Mesendoderm (in vitro differentiated cells): ENCODE measurements around the gene RNF13.
A peak's percentile ranks its signal among the peaks of the same experiment; 100 is the strongest.

Experiments used
- DNase-seq: peaks from one replicate; pipeline ENCODE4 v3.0.0; 2013
- H2AK5ac ChIP-seq: 2 replicates; pipeline ENCODE4 v1.6.1; 2013; ENCODE audit warnings: low read length, inconsistent platforms
- H2BK120ac ChIP-seq: 2 replicates; pipeline ENCODE4 v1.6.1; 2013; ENCODE audit warnings: low read depth, mild to moderate bottlenecking, low read length, moderate library complexity, mixed read lengths
- H2BK15ac ChIP-seq: replicated peaks from 2 replicates; pipeline ENCODE4 v1.6.1; 2013; ENCODE audit warnings: low read depth, mild to moderate bottlenecking, moderate library complexity
- H2BK5ac ChIP-seq: 2 replicates; pipeline ENCODE4 v1.6.1; 2013; ENCODE audit warnings: low read length, inconsistent platforms
- H3K18ac ChIP-seq: 2 replicates; pipeline ENCODE4 v1.6.1; 2013; ENCODE audit warnings: mild to moderate bottlenecking, low read length, mixed read lengths
- H3K23ac ChIP-seq: one replicate; pipeline ENCODE4 v1.6.1; 2013; ENCODE audit warnings: low read length
- H3K27ac ChIP-seq: 2 replicates; pipeline ENCODE4 v1.5.1; 2013; ENCODE audit warnings: low read depth, mild to moderate bottlenecking, inconsistent platforms, low read length, moderate library complexity
- H3K27me3 ChIP-seq: 2 replicates; pipeline ENCODE4 v1.6.1; 2013; ENCODE audit warnings: low read length, control low read depth, mild to moderate bottlenecking, inconsistent platforms; ENCODE audit not compliant: insufficient read depth, poor library complexity
- H3K36me3 ChIP-seq: 2 replicates; pipeline ENCODE4 v1.6.1; 2013; ENCODE audit warnings: low read length, inconsistent platforms; ENCODE audit not compliant: control insufficient read depth, insufficient read depth
- H3K4ac ChIP-seq: one replicate; pipeline ENCODE4 v1.6.1; 2013; ENCODE audit warnings: low read depth, mild to moderate bottlenecking, low read length, moderate library complexity
- H3K4me1 ChIP-seq: 2 replicates; pipeline ENCODE4 v1.6.1; 2013; ENCODE audit warnings: low read depth, low read length, inconsistent platforms; ENCODE audit not compliant: control insufficient read depth
- H3K4me2 ChIP-seq: 2 replicates; pipeline ENCODE4 v1.6.1; 2013; ENCODE audit warnings: low read length
- H3K4me3 ChIP-seq: 2 replicates; pipeline ENCODE4 v1.5.1; 2013; ENCODE audit warnings: mild to moderate bottlenecking, low read length
- H3K56ac ChIP-seq: one replicate; pipeline ENCODE4 v1.6.1; 2013; ENCODE audit warnings: low read length
- H3K79me1 ChIP-seq: 2 replicates; pipeline ENCODE4 v1.6.1; 2013; ENCODE audit warnings: low read length, inconsistent platforms
- H3K79me2 ChIP-seq: 2 replicates; pipeline ENCODE4 v1.6.1; 2013; ENCODE audit warnings: mild to moderate bottlenecking, low read length; ENCODE audit not compliant: control insufficient read depth, insufficient read depth
- H3K9ac ChIP-seq: 2 replicates; pipeline ENCODE4 v1.6.1; 2013; ENCODE audit warnings: low read length, inconsistent platforms
- H4K5ac ChIP-seq: one replicate; pipeline ENCODE4 v1.6.1; 2013; ENCODE audit warnings: low read length
- H4K8ac ChIP-seq: one replicate; pipeline ENCODE4 v1.6.1; 2013; ENCODE audit warnings: low read depth, mild to moderate bottlenecking, control low read depth, low read length, moderate library complexity
- WGBS: extraction: QIAGEN DNeasy Blood & Tissue Kit; methylation state at CpG from one replicate; pipeline ENCODE4 v1.1.7; 2013; ENCODE audit warnings: low lambda C conversion rate, missing lambda C conversion rate; ENCODE audit not compliant: insufficient coverage; ENCODE audit errors: extremely low coverage; 5-methylcytosine and 5-hydroxymethylcytosine counted together

RNF13 gene

DNA sequence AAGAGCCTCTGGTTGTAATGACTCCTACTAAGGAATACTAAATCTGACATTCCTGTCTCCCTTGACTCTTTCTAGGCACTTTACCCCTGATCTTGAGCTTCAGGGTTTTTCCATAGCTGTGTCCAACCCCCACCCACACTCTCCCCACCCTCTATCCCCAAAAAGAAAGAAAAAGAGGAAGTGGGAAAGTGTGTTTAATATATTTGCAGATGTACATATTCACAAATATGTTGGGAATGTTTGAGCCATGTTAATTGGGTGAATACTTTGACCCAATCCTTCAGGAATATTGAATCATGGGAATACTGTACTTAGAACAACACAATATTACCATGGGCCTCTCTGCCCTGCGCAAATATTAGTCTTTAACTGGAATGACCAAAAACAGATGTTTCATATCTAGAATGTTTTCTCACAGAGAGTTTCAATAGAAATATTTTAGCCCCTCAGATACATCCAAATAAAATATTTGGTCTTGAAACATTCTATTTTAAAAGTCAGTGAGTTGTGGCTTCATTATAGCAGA, 177.5 kb downstream of the RNF13 start:
- WGBS: no CpG with 5 or more reads among the region's 1 CpG
- no peak overlapping the region for H2BK15ac ChIP-seq
- H3K36me3 ChIP-seq: no peaks in the 10 kb centered on the region

DNA sequence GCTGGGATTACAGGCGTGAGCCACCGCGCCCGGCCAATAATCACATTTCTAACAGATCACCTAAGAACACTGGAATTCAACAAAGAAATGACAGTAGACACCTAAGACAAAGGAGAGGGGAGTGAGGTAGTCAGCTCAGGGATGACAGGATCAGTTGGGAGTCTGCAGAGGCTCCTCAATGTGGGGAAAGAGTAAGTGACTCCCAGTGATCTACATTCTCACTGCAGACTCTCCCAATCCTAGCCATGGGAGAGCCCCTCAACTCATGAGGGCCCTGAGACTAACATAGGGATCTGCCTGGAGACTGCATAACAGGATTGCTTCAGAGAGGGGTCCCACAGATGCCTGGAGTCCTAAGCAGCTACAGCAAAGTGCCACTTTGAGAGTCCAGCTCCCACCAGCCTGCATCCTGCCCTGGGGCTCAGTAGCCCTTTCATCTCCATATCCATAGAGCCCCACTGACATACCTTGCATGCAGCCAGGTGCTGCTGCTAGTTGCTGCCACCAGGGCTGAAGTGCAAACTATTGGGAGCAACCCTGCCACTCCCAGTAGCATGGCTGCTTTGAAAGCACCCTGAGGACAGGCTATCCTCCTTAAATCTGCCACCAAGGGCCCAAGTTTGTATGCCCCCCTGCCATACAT, 179.5 kb downstream of the RNF13 start:
- no peaks in the 10 kb centered on the region for H3K4me1 ChIP-seq
- no CpG with 5 or more reads among the region's 4 CpGs for WGBS
- H2AK5ac ChIP-seq: no peak overlapping the region
- no peak overlapping the region for H3K9ac ChIP-seq
- no peak overlapping the region for H2BK15ac ChIP-seq
- no peak overlapping the region for H3K4ac ChIP-seq
- no peaks in the 10 kb centered on the region for H3K79me2 ChIP-seq
- H2BK120ac ChIP-seq: no peak overlapping the region
- H3K27ac ChIP-seq: no peak overlapping the region
- no peak overlapping the region for H3K23ac ChIP-seq
- H4K5ac ChIP-seq: no peak overlapping the region
- no peak overlapping the region for H3K4me3 ChIP-seq
- H2BK5ac ChIP-seq: no peak overlapping the region
- no peaks in the 10 kb centered on the region for H3K79me1 ChIP-seq
- H3K18ac ChIP-seq: no peak overlapping the region
- no peak overlapping the region for H4K8ac ChIP-seq
- no peaks in the 10 kb centered on the region for H3K27me3 ChIP-seq
- DNase-seq: peak; percentile 25
- H3K56ac ChIP-seq: no peak overlapping the region
- H3K4me2 ChIP-seq: no peak overlapping the region
- no peaks in the 10 kb centered on the region for H3K36me3 ChIP-seq

More for the DNA sequence above, 177.5 kb downstream of the RNF13 start:
- Histone ChIP-seq H4K5ac (no peak overlapping the region), H3K4me2 (no peak overlapping the region), H3K18ac (no peak overlapping the region), H2BK5ac (no peak overlapping the region), H2BK120ac (no peak overlapping the region), H3K4ac (no peak overlapping the region), H3K27ac (no peak overlapping the region), H3K56ac (no peak overlapping the region), H2AK5ac (no peak overlapping the region), H3K79me2 (no peaks in the 10 kb centered on the region), H3K9ac (no peak overlapping the region), H3K4me3 (no peak overlapping the region), H4K8ac (no peak overlapping the region), H3K23ac (no peak overlapping the region), H3K4me1 (no peaks in the 10 kb centered on the region), H3K27me3 (no peaks in the 10 kb centered on the region), H3K79me1 (no peaks in the 10 kb centered on the region)
- DNase-seq: no peak

DNA sequence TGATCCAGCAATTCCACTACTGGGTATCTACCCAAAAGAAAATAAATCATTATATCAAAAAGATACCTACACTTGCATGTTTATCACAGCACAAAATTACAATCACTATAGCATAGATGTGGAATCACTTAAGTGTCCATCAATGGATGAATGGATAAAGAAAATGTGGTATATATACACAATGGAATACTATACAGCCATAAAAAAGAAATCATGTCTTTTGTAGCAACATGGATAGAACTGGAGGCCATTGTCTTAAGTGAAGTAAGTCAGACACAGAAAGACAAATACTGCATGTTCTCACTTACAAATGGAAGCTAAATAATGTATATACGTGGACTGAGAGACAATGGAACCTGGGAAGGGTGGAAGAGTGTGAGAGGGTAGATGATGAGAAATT, 185.9 kb downstream of the RNF13 start:
- H3K4me1 ChIP-seq: no peaks in the 10 kb centered on the region
- H2BK5ac ChIP-seq: no peak overlapping the region
- H3K4me3 ChIP-seq: no peak overlapping the region
- no peaks in the 10 kb centered on the region for H3K79me1 ChIP-seq
- no peak for DNase-seq
- H3K4me2 ChIP-seq: no peak overlapping the region
- no peak overlapping the region for H2AK5ac ChIP-seq
- WGBS: no CpG with 5 or more reads among the region's 1 CpG
- no peak overlapping the region for H3K56ac ChIP-seq
- no peak overlapping the region for H4K5ac ChIP-seq
- no peaks in the 10 kb centered on the region for H3K27me3 ChIP-seq
- H3K18ac ChIP-seq: no peak overlapping the region
- no peak overlapping the region for H2BK15ac ChIP-seq
- no peak overlapping the region for H3K27ac ChIP-seq
- H4K8ac ChIP-seq: no peak overlapping the region
- no peaks in the 10 kb centered on the region for H3K79me2 ChIP-seq
- H3K23ac ChIP-seq: no peak overlapping the region
- H3K36me3 ChIP-seq: no peaks in the 10 kb centered on the region
- no peak overlapping the region for H3K4ac ChIP-seq
- H2BK120ac ChIP-seq: no peak overlapping the region
- no peak overlapping the region for H3K9ac ChIP-seq

DNA sequence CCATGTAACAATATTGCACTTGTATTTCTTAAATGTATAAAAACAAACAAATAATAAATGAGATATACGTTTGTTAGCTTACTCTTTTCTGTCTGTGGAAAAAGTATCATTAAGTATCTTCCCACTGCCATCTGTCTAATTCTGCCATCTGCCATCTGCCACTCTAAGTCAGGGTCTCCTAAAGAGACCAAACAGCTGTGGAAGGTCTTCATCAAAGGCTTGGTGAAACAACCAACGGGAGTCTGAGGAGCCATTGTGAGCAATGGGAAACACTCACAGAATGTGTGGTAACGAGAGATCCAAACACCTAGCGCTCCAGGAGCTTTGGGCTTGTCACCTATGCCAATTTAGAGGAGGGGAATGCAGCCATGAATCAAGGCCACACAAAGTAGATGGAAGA, 186.4 kb downstream of the RNF13 start:
- no peak overlapping the region for H3K9ac ChIP-seq
- no peaks in the 10 kb centered on the region for H3K79me1 ChIP-seq
- no peak overlapping the region for H3K18ac ChIP-seq
- no peaks in the 10 kb centered on the region for H3K27me3 ChIP-seq
- H3K4me1 ChIP-seq: no peaks in the 10 kb centered on the region
- H2AK5ac ChIP-seq: no peak overlapping the region
- H4K5ac ChIP-seq: no peak overlapping the region
- H4K8ac ChIP-seq: no peak overlapping the region
- H3K27ac ChIP-seq: no peak overlapping the region
- no peak overlapping the region for H3K56ac ChIP-seq
- WGBS: no CpG with 5 or more reads among the region's 4 CpGs
- H2BK120ac ChIP-seq: no peak overlapping the region
- no peaks in the 10 kb centered on the region for H3K36me3 ChIP-seq
- no peak overlapping the region for H3K23ac ChIP-seq
- no peak overlapping the region for H2BK15ac ChIP-seq
- H3K4me3 ChIP-seq: no peak overlapping the region
- DNase-seq: no peak
- no peak overlapping the region for H3K4me2 ChIP-seq
- H3K79me2 ChIP-seq: no peaks in the 10 kb centered on the region
- no peak overlapping the region for H3K4ac ChIP-seq
- no peak overlapping the region for H2BK5ac ChIP-seq

DNA sequence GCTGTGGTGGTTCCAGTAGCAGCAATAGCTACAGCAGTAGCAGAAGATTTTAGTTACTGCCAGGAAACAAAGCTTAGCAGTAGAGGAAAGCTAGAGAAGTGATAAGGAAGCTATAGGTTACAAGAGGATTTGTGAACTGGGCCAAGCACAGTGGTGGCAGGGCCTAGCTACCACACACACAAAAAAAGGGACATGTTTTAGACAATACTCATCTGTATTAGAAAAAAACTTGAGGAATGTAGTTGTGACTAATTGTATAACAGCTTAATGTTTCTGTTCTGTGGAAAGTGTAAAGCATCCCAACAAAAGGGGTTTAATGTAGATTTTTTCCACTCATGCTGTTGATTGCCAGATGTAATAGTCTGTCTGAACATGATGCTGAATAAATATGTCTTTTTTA, 187.6 kb downstream of the RNF13 start:
- no peak overlapping the region for H2BK15ac ChIP-seq

More for the DNA sequence above, 187.6 kb downstream of the RNF13 start:
- H3K4ac ChIP-seq: no peak overlapping the region
- H2BK120ac ChIP-seq: no peak overlapping the region
- H2BK5ac ChIP-seq: no peak overlapping the region
- H2AK5ac ChIP-seq: no peak overlapping the region
- H3K4me1 ChIP-seq: no peaks in the 10 kb centered on the region
- H3K23ac ChIP-seq: no peak overlapping the region
- H3K79me1 ChIP-seq: no peaks in the 10 kb centered on the region
- no peak for DNase-seq
- no peaks in the 10 kb centered on the region for H3K36me3 ChIP-seq
- H3K27ac ChIP-seq: no peak overlapping the region
- H3K4me2 ChIP-seq: no peak overlapping the region
- H3K4me3 ChIP-seq: no peak overlapping the region
- no peaks in the 10 kb centered on the region for H3K79me2 ChIP-seq
- H3K9ac ChIP-seq: no peak overlapping the region
- H3K18ac ChIP-seq: no peak overlapping the region
- H3K27me3 ChIP-seq: no peaks in the 10 kb centered on the region
- no peak overlapping the region for H4K8ac ChIP-seq
- no peak overlapping the region for H4K5ac ChIP-seq
- H3K56ac ChIP-seq: no peak overlapping the region
